HG03097 (cell line): ENCODE measurements around the gene DNAJC17.

ENCODE experiments used
- ATAC-seq: cut with Tn5 transposase; IDR thresholded peaks from one replicate; pipeline ENCODE4 v1.9.1; 2021; ENCODE audit not compliant: unreplicated experiment, low FRiP score

The DNAJC17 gene

DNA sequence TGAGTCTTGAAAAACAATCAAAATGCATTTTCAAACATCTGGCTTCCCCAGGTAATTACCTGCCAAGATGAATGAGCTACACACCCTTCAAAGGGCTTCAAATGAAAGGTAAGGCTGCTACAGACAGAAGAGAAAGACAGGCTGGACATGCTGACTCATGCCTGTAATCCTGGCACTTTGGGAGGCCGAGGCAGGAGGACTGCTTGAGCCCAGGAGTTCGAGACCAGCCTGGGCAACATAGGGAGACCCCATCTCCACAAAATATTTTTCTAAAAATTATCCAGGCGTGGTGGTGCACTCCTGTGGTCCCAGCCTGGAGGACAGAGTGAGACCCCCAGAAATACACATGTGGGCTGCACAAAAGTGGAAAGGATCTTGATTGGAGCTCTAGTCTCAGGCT is 14.9 kb downstream of the DNAJC17 start:
- no peak for ATAC-seq

DNA sequence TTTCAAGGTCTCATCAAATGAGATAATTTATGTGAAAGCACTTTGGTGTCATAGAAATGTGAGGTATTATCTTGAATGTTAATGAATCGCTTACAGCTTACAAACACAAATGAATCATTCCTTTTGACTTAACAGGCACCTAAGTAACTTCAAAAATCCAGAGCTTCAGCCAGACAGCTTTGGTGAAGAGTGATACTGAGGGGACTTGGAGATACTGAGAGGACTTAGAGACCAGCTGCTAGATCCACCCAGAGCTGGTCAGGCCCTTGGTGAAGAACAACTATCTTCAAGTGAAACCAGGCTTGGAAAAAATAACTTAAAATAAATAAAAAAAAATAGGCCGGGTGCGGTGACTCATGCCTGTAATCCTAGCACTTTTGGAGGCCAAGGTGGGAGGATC is 16.6 kb downstream of the DNAJC17 start:
- no peak for ATAC-seq

GRCh38 chr15:40789999-40790398 is 17.3 kb downstream of the DNAJC17 start:
- ATAC-seq, result no peak

DNA sequence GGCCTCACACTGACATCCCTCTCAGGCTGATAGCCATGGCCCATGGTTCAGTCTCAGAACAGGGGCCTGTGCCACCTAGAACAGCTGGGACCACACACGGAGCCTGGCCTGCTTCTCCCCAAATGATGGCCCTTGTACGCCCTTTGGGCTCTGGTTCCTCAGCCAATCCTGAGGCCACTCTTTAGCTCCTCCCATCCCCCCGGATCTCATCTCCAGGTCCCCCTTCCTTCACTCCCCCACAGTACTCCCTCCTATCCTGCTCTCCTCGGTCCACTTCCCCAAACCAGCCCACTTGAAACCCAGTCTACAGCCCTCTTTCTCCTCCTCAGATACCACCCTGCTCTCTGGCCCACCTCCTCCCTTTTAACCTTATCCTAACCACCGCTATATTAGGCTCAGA is 18.2 kb downstream of the DNAJC17 start:
- ATAC-seq, result no peak

GRCh38 chr15:40787991-40788390 is 19.3 kb downstream of the DNAJC17 start:
- ATAC-seq, result no peak

GRCh38 chr15:40787344-40787841 is 19.9 kb downstream of the DNAJC17 start:
- no peak for ATAC-seq

DNA sequence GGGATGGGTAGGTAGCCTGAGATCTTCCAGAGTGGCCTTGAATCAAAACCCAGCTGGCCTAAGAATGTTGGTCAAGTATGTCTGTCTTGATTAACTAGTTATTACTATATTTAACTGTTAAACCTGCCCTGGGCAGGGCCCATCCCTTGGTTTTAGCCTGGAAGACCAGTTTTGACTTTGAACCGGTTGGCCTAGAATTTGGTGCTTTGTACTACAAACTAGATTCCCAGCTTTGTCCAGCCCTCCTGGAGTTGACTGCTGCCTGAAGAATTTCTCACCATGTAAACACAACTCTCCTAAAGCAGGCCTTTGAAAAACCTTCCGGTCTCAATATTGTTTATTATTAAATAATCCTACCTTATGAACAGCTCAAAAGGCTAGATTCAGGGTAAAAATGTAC is 21.5 kb downstream of the DNAJC17 start:
- no peak for ATAC-seq

GRCh38 chr15:40785164-40785563 is 22.1 kb downstream of the DNAJC17 start:
- no peak for ATAC-seq

- ATAC-seq, result peak; percentile 89
Measured at GRCh38 chr15:40782609-40783227, 24.6 kb downstream of the DNAJC17 start.

- ATAC-seq, result no peak
Measured at GRCh38 chr15:40776537-40777141, 30.6 kb downstream of the DNAJC17 start.

DNA sequence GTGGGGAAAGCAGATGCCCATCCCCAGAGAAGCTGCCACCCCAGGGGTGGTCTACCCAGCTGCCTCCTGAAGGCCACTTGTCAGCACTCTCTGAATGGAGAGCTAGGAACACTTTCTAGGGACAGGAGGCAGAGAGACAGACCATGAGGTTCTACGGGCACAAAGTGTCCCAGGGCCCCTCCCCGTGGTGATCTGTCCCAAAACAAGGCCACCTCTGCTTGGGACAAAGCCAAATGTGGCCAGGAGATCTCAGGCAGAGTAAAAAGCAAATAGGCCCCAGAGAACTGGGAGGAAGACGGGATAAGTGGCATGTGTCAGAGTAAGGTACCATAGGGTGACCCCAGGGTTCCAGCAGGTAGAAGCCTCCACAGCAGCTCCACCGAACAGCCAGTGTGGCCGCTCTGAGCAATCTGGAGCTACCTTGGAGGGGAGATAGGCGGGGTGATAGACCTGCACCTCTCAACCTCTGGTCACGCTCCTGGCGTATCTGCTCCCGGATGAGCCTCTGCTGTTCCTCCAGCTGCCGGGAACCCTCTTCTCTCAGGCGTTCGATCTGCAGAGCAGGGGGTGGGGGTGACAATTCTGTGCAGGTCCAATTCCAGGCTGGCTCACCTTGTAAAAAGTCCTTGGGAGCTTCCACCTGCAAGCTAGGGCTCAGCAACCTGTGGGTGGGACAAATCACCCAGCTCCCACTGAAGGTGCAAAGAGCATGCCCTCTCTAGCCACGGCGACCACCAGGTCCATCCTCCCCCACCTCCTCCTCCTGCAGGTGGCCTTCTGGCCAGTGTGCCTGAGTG is 31.3 kb downstream of the DNAJC17 start:
- no peak for ATAC-seq

DNA sequence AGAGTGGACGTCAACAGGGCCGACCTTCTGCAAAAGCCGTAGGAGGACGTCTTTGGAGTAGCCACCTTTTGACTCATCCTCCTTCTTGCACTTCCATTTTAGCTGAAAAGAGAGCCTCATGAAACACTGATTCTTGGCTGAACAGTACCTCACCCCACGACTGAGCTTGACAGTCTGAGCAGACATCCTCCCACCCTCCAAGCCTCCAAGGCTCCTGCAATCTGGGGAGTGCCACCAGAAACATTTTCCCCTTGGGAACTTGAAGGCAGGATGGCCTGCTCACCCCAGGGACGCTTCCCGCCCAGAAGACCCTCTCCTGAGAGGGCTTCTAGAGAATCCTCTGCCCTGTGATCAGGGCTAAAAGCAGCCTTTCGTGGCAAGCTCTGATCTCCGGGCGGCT is 32.3 kb downstream of the DNAJC17 start:
- no peak for ATAC-seq

DNA sequence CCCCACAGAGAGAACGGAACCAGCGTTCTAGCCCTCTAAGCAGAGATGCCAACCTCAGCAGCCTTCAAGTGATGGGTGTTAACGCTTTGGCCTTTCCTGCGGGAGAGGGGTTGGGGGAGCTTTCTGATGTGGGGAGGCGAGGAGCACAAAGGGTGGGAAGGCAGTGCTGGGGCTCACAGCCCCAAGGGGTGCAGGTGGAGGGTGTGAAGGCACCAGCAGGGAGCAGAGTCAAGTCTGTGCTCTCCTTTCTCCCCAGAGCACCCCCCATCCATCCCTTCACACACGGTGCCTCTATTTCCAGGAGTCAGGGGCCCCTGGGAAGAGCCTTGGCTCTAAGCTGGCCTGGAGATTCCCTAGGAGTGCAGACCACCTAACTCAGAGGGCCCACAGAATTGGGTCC is 33.4 kb downstream of the DNAJC17 start:
- no peak for ATAC-seq

DNA sequence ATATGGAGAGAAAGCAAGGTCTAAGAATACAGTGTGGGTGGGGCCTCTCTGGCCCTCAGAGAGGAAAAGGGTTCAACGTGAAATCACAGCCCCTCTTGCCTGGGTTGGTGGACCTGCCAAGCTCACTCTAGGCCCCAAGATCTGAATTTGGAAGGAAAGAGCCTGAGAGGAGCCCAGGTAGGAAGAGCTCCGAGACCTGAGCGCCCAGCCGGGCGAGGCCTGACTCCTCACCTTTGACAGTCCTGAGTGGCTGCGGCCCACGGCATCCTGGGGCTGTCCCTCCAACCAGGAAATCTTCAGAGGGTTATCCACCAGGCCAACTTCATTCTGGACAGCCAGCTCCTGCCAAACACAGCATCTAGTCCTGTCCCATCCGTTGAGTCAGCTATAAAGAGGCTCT is 33.8 kb downstream of the DNAJC17 start:
- no peak for ATAC-seq

DNA sequence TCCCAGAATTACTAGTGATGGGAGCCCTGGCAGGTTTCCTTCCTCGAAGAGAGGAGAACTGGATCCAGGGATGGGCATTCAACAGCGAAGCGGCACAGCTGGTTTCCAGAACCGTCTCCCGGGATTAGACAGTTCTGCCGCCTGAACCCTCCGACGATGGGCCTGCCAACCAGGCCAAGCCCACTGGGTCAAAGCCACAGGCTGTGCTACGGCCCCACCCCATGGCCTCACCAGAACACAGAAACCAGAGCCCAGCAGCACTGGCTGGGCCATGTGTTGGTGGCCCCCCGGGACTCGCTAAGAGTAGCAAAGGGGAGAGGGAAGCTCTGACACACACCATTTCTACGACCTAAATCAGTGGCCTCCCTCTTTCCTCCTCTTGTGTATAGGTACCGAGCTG is 35.3 kb downstream of the DNAJC17 start:
- ATAC-seq, result no peak

DNA sequence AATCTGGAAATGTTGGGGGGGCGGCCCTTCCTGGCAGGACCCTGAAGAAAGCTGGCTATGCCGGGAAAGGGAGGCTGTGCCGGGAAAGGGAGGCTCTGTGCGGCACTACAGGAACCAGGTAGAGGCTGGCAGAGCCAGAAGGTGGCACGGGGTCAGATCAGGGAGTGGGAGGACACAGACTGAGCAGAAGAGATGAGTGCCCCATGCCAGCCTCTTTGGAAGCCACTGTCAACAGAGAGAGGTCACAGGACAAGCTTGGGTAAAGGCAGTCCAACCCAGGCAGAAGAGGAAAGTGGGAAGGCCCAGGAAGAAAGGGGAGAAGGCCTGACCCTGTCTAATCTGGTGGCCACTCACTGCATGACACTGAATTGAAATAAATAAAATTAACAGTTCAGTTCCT is 36.0 kb downstream of the DNAJC17 start:
- ATAC-seq, result no peak

- no peak for ATAC-seq
Measured at GRCh38 chr15:40770147-40770721, 37.0 kb downstream of the DNAJC17 start.

DNA sequence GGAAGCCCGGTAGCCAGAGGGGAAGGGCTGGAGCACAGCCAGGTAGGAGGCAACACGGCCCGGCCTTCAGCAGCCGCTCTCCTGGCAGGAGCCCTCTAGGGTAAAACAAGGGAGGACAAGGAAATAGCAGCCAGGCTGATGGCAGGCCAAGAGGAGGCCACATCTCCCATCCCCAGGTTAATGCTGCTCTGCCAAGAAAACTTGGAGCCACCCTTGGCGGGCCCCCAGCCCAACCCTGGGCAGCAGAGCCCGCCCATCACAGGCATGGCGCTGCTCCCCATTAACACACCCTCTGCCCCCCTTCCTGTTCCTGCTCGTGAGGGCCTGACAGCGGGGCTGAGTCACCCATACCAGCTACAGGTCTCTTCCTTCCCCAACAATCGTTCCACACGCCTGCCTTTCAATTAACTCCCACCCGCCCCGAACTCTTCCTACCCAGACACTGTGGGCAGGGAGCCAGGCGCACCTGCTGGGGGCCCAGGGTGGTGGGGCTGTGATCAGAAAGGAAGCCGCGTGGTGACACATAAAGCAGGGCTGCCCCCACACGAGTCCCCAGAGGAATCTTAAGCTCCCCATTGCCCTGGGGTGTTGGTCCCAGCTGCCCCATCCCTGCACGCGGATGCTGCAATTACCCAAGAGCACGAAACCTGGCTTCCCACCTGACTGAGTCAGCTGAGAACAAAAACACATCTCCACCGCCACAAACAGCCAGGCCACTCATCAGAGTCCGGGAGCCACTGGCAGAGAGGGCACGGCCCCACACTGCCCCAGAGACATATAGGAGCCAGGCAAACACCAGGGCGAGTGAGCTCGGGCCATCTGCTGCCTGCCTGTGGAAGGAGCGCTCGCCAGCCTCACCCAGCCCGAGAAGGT is 37.8 kb downstream of the DNAJC17 start, which contains the start of gene C15orf62:
TSS of gene C15orf62 (plus strand) at position 707 of the 873 bp plus-strand sequence. CDS start 516 bp downstream, outside the sequence.
- ATAC-seq, result no peak

- no peak for ATAC-seq
Measured at GRCh38 chr15:40768521-40769273, 38.6 kb downstream of the DNAJC17 start.
